Mucosa of gallbladder (tissue), 1 donor: ENCODE data around the gene IFT88. TPM values are rescaled to one million over a fixed set of nuclear protein-coding genes. Genes with fewer than 3 reads are reported as not detected.

Experiments used
- DNase-seq: peaks from one replicate; pipeline ENCODE4 v3.0.0-alpha.2; 2020; ENCODE audit warnings: low spot score
- total RNA-seq: library from RNA; stranded (reverse); gene quantifications from one replicate; pipeline ENCODE4 v1.2.1, GENCODE V29; 2021
- donor health status: DM: no; HTN: no; CAD: no.

Gene IFT88
- total RNA-seq, 1 donor from 2014 or later: 12.6 TPM

GRCh38 chr13:20565115-20565736, 1.7 kb upstream of the IFT88 start:
- DNase-seq: no peak

- no peak for DNase-seq
Observed at GRCh38 chr13:20566468-20566897, 474 bp upstream of the IFT88 start.

GRCh38 chr13:20567881-20568528, 1.0 kb downstream of the IFT88 start:
- no peak for DNase-seq

- no peak for DNase-seq
Observed at GRCh38 chr13:20570517-20570916, 3.6 kb downstream of the IFT88 start.

GRCh38 chr13:20571676-20572075, 4.7 kb downstream of the IFT88 start:
- no peak for DNase-seq

- DNase-seq: no peak
Observed at GRCh38 chr13:20573186-20573585, 6.2 kb downstream of the IFT88 start.

- no peak for DNase-seq
Observed at GRCh38 chr13:20573636-20574035, 6.7 kb downstream of the IFT88 start.

GRCh38 chr13:20579191-20579590, 12.2 kb downstream of the IFT88 start:
- no peak for DNase-seq

GRCh38 chr13:20580257-20580656, 13.3 kb downstream of the IFT88 start:
- DNase-seq: no peak

- DNase-seq: no peak
Observed at GRCh38 chr13:20582026-20582425, 15.1 kb downstream of the IFT88 start.

- no peak for DNase-seq
Observed at GRCh38 chr13:20583803-20584293, 16.9 kb downstream of the IFT88 start.

- no peak for DNase-seq
Observed at GRCh38 chr13:20585371-20585770, 18.4 kb downstream of the IFT88 start.

- DNase-seq: no peak
Observed at GRCh38 chr13:20588529-20589110, 21.7 kb downstream of the IFT88 start.

GRCh38 chr13:20590561-20590960, 23.6 kb downstream of the IFT88 start:
- DNase-seq: no peak

GRCh38 chr13:20592606-20593005, 25.6 kb downstream of the IFT88 start:
- no peak for DNase-seq

GRCh38 chr13:20594280-20594679, 27.3 kb downstream of the IFT88 start:
- DNase-seq: no peak

GRCh38 chr13:20607015-20607414, 40.1 kb downstream of the IFT88 start:
- DNase-seq: no peak

- DNase-seq: no peak
Observed at GRCh38 chr13:20608438-20609020, 41.6 kb downstream of the IFT88 start.

- DNase-seq: no peak
Observed at GRCh38 chr13:20609145-20609544, 42.2 kb downstream of the IFT88 start.

GRCh38 chr13:20610006-20610405, 43.0 kb downstream of the IFT88 start:
- no peak for DNase-seq

- no peak for DNase-seq
Observed at GRCh38 chr13:20616059-20616797, 49.3 kb downstream of the IFT88 start.

- no peak for DNase-seq
Observed at GRCh38 chr13:20623000-20623399, 56.0 kb downstream of the IFT88 start.
